Hepatocyte (in vitro differentiated cells): ENCODE data around the gene BRIP1.

Source experiments
- EZH2 ChIP-seq: fragments of 200-600 bp; sonication (generic); IDR thresholded peaks from 2 replicates; pipeline ENCODE4 v1.6.1; 2016; ENCODE audit warnings: antibody characterized with exemption, mild to moderate bottlenecking, borderline replicate concordance
- TF ChIP-seq, protein P1 (sequence below): fragments of 200-600 bp; sonication (generic); IDR thresholded peaks from 2 replicates; pipeline ENCODE4 v1.5.1; 2016; ENCODE audit warnings: antibody characterized with exemption, mild to moderate bottlenecking; ENCODE audit not compliant: poor library complexity

DNA sequence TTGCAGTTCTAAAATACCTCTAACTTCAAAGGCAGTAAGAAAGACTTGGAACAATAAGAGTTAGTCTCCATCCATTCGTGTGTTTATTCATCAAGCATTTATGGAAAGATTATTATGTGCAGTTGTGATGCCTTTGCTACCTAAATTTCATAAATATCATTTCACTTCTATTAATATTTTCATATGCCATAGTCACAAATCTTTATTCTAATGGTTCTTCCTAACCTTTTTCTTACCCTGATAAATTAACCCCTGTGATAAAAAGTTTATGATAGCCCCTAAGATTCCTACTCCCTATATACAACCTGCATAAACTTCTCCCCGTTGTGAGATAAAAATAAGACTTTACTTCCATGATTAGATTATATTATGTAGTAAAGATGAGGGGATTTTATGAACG, 94.9 kb downstream of the BRIP1 start:
- no peak for TF ChIP-seq EZH2
- TF ChIP-seq, protein P1, sequence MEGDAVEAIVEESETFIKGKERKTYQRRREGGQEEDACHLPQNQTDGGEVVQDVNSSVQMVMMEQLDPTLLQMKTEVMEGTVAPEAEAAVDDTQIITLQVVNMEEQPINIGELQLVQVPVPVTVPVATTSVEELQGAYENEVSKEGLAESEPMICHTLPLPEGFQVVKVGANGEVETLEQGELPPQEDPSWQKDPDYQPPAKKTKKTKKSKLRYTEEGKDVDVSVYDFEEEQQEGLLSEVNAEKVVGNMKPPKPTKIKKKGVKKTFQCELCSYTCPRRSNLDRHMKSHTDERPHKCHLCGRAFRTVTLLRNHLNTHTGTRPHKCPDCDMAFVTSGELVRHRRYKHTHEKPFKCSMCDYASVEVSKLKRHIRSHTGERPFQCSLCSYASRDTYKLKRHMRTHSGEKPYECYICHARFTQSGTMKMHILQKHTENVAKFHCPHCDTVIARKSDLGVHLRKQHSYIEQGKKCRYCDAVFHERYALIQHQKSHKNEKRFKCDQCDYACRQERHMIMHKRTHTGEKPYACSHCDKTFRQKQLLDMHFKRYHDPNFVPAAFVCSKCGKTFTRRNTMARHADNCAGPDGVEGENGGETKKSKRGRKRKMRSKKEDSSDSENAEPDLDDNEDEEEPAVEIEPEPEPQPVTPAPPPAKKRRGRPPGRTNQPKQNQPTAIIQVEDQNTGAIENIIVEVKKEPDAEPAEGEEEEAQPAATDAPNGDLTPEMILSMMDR, result no peak
